T-cell (primary cell): Measurements from ENCODE around the gene C16orf90. TPM values are rescaled to one million over a fixed set of nuclear protein-coding genes. Genes with fewer than 3 reads are reported as not detected.

ENCODE experiments used
- ATAC-seq, 4 experiments: fragments of 200-7000 bp in 3 of 4; fragments of 150-1000 bp in 1 of 4; cut with Tn5 transposase; replicated peaks in 1 of 4; 1 replicate in 3 of 4; 2 replicates in 1 of 4; pipeline ENCODE4 v1.10.0; 2021; ENCODE audit warnings: moderate library complexity in 3 of 4, mild to moderate bottlenecking in 2 of 4, moderate number of reproducible peaks in 1 of 4
- CTCF ChIA-PET, 2 donors: fragments of 300-600 bp; sonication (Branson Sonifier 250); formaldehyde crosslinking; loops; one replicate each; lab custom pipeline; 2022; ENCODE audit warnings: antibody characterized with exemption in 2 of 2; lab: Charles Lee
- POLR2A ChIA-PET, 2 donors: fragments of 300-600 bp; sonication (Branson Sonifier 250); formaldehyde crosslinking; loops; one replicate each; lab custom pipeline; 2022; ENCODE audit warnings: antibody characterized with exemption in 2 of 2; lab: Charles Lee
- DNase-seq, 35 experiments: peaks; one replicate each; pipeline versions ENCODE4 v3.0.0 to v3.0.0-alpha.2; 2013 to 2023
- H3K27ac ChIP-seq: one replicate; pipeline ENCODE4 v1.5.1; 2013; ENCODE audit warnings: low read length
- H3K27me3 ChIP-seq, 2 experiments: replicated peaks in 1 of 2; 1 replicate in 1 of 2; 2 replicates in 1 of 2; pipeline versions ENCODE4 v1.6.1 to v1.7.0; 2013; ENCODE audit warnings: low read length in 1 of 2, mixed read lengths in 1 of 2; ENCODE audit not compliant: control insufficient read depth in 2 of 2, insufficient read depth in 2 of 2; ENCODE audit errors: extremely low read depth in 1 of 2
- H3K36me3 ChIP-seq, 2 donors: 1 replicate in 1 of 2; 2 replicates in 1 of 2; pipeline versions ENCODE4 v1.6.1 to v1.7.0; 2013; ENCODE audit warnings: low read length in 1 of 2; ENCODE audit not compliant: control insufficient read depth in 2 of 2, insufficient read depth in 1 of 2; ENCODE audit errors: extremely low read depth in 1 of 2
- H3K4me1 ChIP-seq, 2 experiments: 1 replicate in 1 of 2; 2 replicates in 1 of 2; pipeline versions ENCODE4 v1.6.1 to v1.7.0; 2013; ENCODE audit warnings: low read length in 2 of 2, mixed read lengths in 1 of 2; ENCODE audit not compliant: insufficient read depth in 2 of 2, control insufficient read depth in 1 of 2; ENCODE audit errors: extremely low read depth in 1 of 2
- H3K4me3 ChIP-seq, 2 donors: 1 replicate in 1 of 2; 2 replicates in 1 of 2; pipeline versions ENCODE4 v1.5.1 to v1.7.0; 2013; ENCODE audit warnings: mild to moderate bottlenecking in 2 of 2, low read length in 1 of 2, moderate library complexity in 1 of 2; ENCODE audit not compliant: control insufficient read depth in 1 of 2; ENCODE audit errors: extremely low read depth in 1 of 2
- H3K9me3 ChIP-seq: 2 replicates; pipeline ENCODE4 v1.7.0; 2013
- H3K27ac Mint-ChIP-seq, 2 donors: one replicate each; pipeline ENCODE4 v1.8.0; 2020 to 2021; ENCODE audit warnings: mild to moderate bottlenecking in 2 of 2, mixed read lengths in 2 of 2
- H3K27me3 Mint-ChIP-seq, 2 donors: one replicate each; pipeline ENCODE4 v1.8.0; 2021 to 2022; ENCODE audit warnings: mixed read lengths in 2 of 2
- H3K36me3 Mint-ChIP-seq: one replicate; pipeline ENCODE4 v1.8.0; 2021; ENCODE audit warnings: mixed read lengths
- H3K4me1 Mint-ChIP-seq, 3 donors: one replicate each; pipeline ENCODE4 v1.8.0; 2020 to 2022; ENCODE audit warnings: mixed read lengths in 3 of 3, mild to moderate bottlenecking in 1 of 3
- H3K4me3 Mint-ChIP-seq, 3 donors: one replicate each; pipeline ENCODE4 v1.8.0; 2020 to 2022; ENCODE audit warnings: mild to moderate bottlenecking in 3 of 3, mixed read lengths in 3 of 3, moderate library complexity in 3 of 3
- H3K9me3 Mint-ChIP-seq, 3 donors: one replicate each; pipeline ENCODE4 v1.8.0; 2020 to 2022; ENCODE audit warnings: mixed read lengths in 3 of 3
- WGBS: methylation state at CpG from one replicate; pipeline ENCODE4 v1.1.5; 2013; ENCODE audit warnings: missing lambda C conversion rate; ENCODE audit not compliant: insufficient coverage; 5-methylcytosine and 5-hydroxymethylcytosine counted together
- total RNA-seq, 35 experiments: library from RNA in 6 of 35; stranded (reverse) in 6 of 35; fragments of 120-200 nt in 1 of 35; gene quantifications; one replicate each; pipeline versions ENCODE4 v1.2.1 to v1.2.4 and lab custom pipeline; 2013 to 2026

The C16orf90 gene
- total RNA-seq, 5 donors from 2014 or later (not counting 1 experiment from before 2014, with no cell fraction given): not detected

- Histone ChIP-seq H3K4me1 (peaks cover 28 to 55% of the 10 kb centered on the region in 2 experiments), H3K27me3 (no peaks in the 10 kb centered on the region), H3K27ac (peak overlapping the region; percentile 72), H3K4me3 (peak overlapping the region; percentile 80 to 87), H3K36me3 (peaks cover 0 to 3% of the 10 kb centered on the region in 2 donors), H3K9me3 (no peaks in the 10 kb centered on the region)
- Mint-ChIP-seq H3K9me3 (no peaks in the 10 kb centered on the region), H3K36me3 (no peaks in the 10 kb centered on the region), H3K4me1 (peaks cover 46 to 57% (median 56%) of the 10 kb centered on the region in 3 donors), H3K4me3 (peak overlapping the region; percentile 89 to 91 (median 89)), H3K27me3 (no peaks in the 10 kb centered on the region), H3K27ac (peak overlapping the region; percentile 90 to 93)
- CTCF ChIA-PET: no interaction called here
- DNase-seq (peak in 3 of 35 experiments; percentile 7 to 49 (median 13)), ATAC-seq (no peak)
- POLR2A ChIA-PET: interaction anchor here in 1 of 2 donors (0.5 kb wide), 1 partner anchor 325 kb away, joined by 3 read pairs; no protein-coding TSS in a partner anchor
- 5% methylated on average over 7 of the region's 10 CpGs for WGBS
These were observed 36.4 kb downstream of the C16orf90 start for GRCh38 chr16:3458852-3459361.

- DNase-seq (peak in 3 of 35 experiments; percentile 13 to 35 (median 23)), ATAC-seq (no peak)
- ChIA-PET CTCF (no interaction called here), POLR2A (interaction anchor here in 1 of 2 donors (0.5 kb wide), 1 partner anchor 324 kb away, joined by 3 read pairs; no protein-coding TSS in a partner anchor)
- no peaks in the 10 kb centered on the region for H3K9me3 ChIP-seq
- no peaks in the 10 kb centered on the region for H3K27me3 ChIP-seq
- peak overlapping the region; percentile 90 to 93 for H3K27ac Mint-ChIP-seq
- peak overlapping the region; percentile 89 to 91 (median 89) for H3K4me3 Mint-ChIP-seq
- H3K9me3 Mint-ChIP-seq: no peaks in the 10 kb centered on the region
- peaks cover 0 to 3% of the 10 kb centered on the region in 2 donors for H3K36me3 ChIP-seq
- H3K27me3 Mint-ChIP-seq: no peaks in the 10 kb centered on the region
- peak overlapping the region; percentile 80 to 87 for H3K4me3 ChIP-seq
- peaks cover 46 to 53% (median 52%) of the 10 kb centered on the region in 3 donors for H3K4me1 Mint-ChIP-seq
- peaks cover 26 to 50% of the 10 kb centered on the region in 2 experiments for H3K4me1 ChIP-seq
- H3K36me3 Mint-ChIP-seq: no peaks in the 10 kb centered on the region
- under 1% methylated on average over 43 of the region's 47 CpGs for WGBS
- peak overlapping the region; percentile 72 for H3K27ac ChIP-seq
These were observed 36.9 kb downstream of the C16orf90 start for GRCh38 chr16:3458278-3458851.

- Histone ChIP-seq H3K4me3 (peak overlapping the region; percentile 45 to 87), H3K27ac (peak overlapping the region; percentile 73), H3K9me3 (no peaks in the 10 kb centered on the region), H3K4me1 (peaks cover 24 to 46% of the 10 kb centered on the region in 2 experiments), H3K27me3 (no peaks in the 10 kb centered on the region), H3K36me3 (peaks cover 0 to 3% of the 10 kb centered on the region in 2 donors)
- no peaks in the 10 kb centered on the region for H3K36me3 Mint-ChIP-seq
- ATAC-seq (peak; percentile 91 to 95 (median 92)), DNase-seq (peak; percentile 74 to 96 (median 88))
- WGBS: under 1% methylated on average over 70 of the region's 83 CpGs
- H3K27me3 Mint-ChIP-seq: no peaks in the 10 kb centered on the region
- ChIA-PET CTCF (interaction anchor here in 1 of 2 donors (0.8 to 1.5 kb wide), 2 partner anchors 14 to 57 kb away, joined by 6 read pairs; partner anchors contain the start of genes NAA60, ZNF174, ZNF597 and ZSCAN32), POLR2A (interaction anchor here in 1 of 2 donors (0.9 kb wide), 1 partner anchor 14 kb away, joined by 3 read pairs; the partner anchor contains the start of genes NAA60 and ZNF597)
- H3K9me3 Mint-ChIP-seq: no peaks in the 10 kb centered on the region
- H3K4me3 Mint-ChIP-seq: peak overlapping the region; percentile 80 to 91 (median 80)
- peaks cover 46 to 49% (median 49%) of the 10 kb centered on the region in 3 donors for H3K4me1 Mint-ChIP-seq
- H3K27ac Mint-ChIP-seq: peak overlapping the region; percentile 86 to 92
These were observed 37.6 kb downstream of the C16orf90 start for GRCh38 chr16:3457434-3458252.

GRCh38 chr16:3454631-3455147 is 40.6 kb downstream of the C16orf90 start:
- DNase-seq: no peak
- peaks cover 6% of the 10 kb centered on the region for H3K36me3 Mint-ChIP-seq
- H3K27me3 ChIP-seq: no peaks in the 10 kb centered on the region
- no peaks in the 10 kb centered on the region for H3K9me3 Mint-ChIP-seq
- CTCF ChIA-PET: no interaction called here
- POLR2A ChIA-PET: no interaction called here
- H3K36me3 ChIP-seq: peaks cover 0 to 3% of the 10 kb centered on the region in 2 donors
- H3K4me3 ChIP-seq: no peak overlapping the region
- 91% methylated on average over 2 of the region's 10 CpGs for WGBS
- no peak overlapping the region for H3K27ac Mint-ChIP-seq
- no peaks in the 10 kb centered on the region for H3K27me3 Mint-ChIP-seq
- H3K4me3 Mint-ChIP-seq: no peak overlapping the region
- peaks cover 9 to 24% of the 10 kb centered on the region in 2 experiments for H3K4me1 ChIP-seq
- no peaks in the 10 kb centered on the region for H3K9me3 ChIP-seq
- peaks cover 19 to 28% (median 24%) of the 10 kb centered on the region in 3 donors for H3K4me1 Mint-ChIP-seq
- H3K27ac ChIP-seq: no peak overlapping the region
- no peak for ATAC-seq

GRCh38 chr16:3454093-3454492 is 41.2 kb downstream of the C16orf90 start:
- Mint-ChIP-seq H3K27me3 (no peaks in the 10 kb centered on the region), H3K4me3 (no peak overlapping the region), H3K9me3 (no peaks in the 10 kb centered on the region), H3K36me3 (peaks cover 8% of the 10 kb centered on the region), H3K27ac (no peak overlapping the region), H3K4me1 (peaks cover 13 to 22% (median 18%) of the 10 kb centered on the region in 3 donors)
- peaks cover 0 to 3% of the 10 kb centered on the region in 2 donors for H3K36me3 ChIP-seq
- H3K4me1 ChIP-seq: peaks cover 5 to 19% of the 10 kb centered on the region in 2 experiments
- ATAC-seq (no peak), DNase-seq (no peak)
- ChIA-PET POLR2A (no interaction called here), CTCF (no interaction called here)
- H3K27ac ChIP-seq: no peak overlapping the region
- H3K4me3 ChIP-seq: no peak overlapping the region
- H3K27me3 ChIP-seq: no peaks in the 10 kb centered on the region
- 93% methylated on average over 3 of the region's 5 CpGs for whole genome bisulfite sequencing
- H3K9me3 ChIP-seq: no peaks in the 10 kb centered on the region
